ENCODE measurements around the gene EMP3. TPM values are rescaled to one million over a fixed set of nuclear protein-coding genes. Genes with fewer than 3 reads are reported as not detected.
A peak's percentile ranks its signal among the peaks of the same experiment; 100 is the strongest.

The EMP3 gene
- total and polyA plus RNA-seq, 2 of the 13 experiments (the other 11 are each of a cell fraction or from before 2014, with no cell fraction given) = 2.2 to 7.8 TPM

DNA sequence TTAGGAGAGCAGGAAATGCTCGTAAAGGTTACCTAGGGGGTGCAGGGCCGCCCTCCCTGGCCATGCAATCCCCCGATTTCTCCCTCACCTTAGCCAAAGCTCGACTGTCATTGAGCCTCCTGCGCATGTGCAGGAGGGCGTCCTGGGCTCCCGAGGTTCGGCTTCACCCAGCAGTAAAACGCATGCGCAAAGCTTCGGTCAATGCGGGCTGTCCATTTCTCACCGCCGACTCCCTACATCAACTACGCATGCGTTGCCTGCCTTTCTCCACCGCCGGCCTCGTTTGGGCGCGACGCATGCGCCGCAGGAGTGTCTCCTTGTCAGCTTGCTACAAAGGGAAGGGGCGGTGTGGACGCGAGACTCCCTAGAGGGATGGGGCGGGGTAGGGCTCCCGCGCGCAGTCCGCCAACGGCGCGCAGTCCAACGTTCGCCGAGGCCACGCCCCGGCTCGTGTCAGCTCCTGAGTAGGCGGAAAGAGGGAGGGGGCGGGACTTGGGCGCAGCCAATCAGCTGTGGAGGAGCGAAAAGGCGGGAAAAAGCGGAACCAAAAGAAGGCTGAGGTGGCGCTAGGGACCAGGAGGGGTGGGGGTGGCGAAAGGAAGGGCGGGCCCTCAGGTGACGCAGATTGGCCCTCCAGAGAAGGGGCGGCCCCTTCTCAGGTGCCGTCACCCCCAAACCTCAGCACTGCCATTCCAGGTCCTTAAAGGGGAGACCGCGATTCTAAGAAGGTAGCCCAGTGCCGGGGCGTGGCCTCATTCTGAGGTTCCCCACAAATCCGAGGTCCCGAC is 38.7 kb downstream of the EMP3 start, which contains the start of the genes SYNGR4 and TMEM143 (continued):
- TF ChIP-seq, protein P1, sequence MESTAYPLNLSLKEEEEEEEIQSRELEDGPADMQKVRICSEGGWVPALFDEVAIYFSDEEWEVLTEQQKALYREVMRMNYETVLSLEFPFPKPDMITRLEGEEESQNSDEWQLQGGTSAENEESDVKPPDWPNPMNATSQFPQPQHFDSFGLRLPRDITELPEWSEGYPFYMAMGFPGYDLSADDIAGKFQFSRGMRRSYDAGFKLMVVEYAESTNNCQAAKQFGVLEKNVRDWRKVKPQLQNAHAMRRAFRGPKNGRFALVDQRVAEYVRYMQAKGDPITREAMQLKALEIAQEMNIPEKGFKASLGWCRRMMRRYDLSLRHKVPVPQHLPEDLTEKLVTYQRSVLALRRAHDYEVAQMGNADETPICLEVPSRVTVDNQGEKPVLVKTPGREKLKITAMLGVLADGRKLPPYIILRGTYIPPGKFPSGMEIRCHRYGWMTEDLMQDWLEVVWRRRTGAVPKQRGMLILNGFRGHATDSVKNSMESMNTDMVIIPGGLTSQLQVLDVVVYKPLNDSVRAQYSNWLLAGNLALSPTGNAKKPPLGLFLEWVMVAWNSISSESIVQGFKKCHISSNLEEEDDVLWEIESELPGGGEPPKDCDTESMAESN (CRISPR knock-in tag; conservative IDR thresholded peaks at IDR 0.05) = 0 out of 2 replicates have a peak, but pooled peaks have one; percentile 11
- TF ChIP-seq ZNF44 (CRISPR knock-in tag; IDR thresholded peaks at IDR 0.05) (no peak), ZFP82 (CRISPR knock-in tag; IDR thresholded peaks at IDR 0.05; ENCODE audit: borderline replicate concordance) (no peak), SMARCC2 (IDR thresholded peaks at IDR 0.05) (no peak), ETV5 (CRISPR knock-in tag; IDR thresholded peaks at IDR 0.05; ENCODE audit: borderline replicate concordance) (no peak), NR2C2 (CRISPR knock-in tag; IDR thresholded peaks at IDR 0.05; ENCODE audit: borderline replicate concordance) (peak; percentile 2; the same call in 1 of the 2 replicates), KLF9 (CRISPR knock-in tag; IDR thresholded peaks at IDR 0.05; ENCODE audit: low read depth) (no peak), ZNF143 (CRISPR knock-in tag; IDR thresholded peaks at IDR 0.05) (no peak), ZNF431 (CRISPR knock-in tag; IDR thresholded peaks at IDR 0.05; ENCODE audit: borderline replicate concordance, low read depth) (no peak), TCF7 (IDR thresholded peaks at IDR 0.05; ENCODE audit: low read depth) (no peak), ZNF761 (CRISPR knock-in tag; conservative IDR thresholded peaks at IDR 0.05) (no peak), ZNF737 (CRISPR knock-in tag; IDR thresholded peaks at IDR 0.05; ENCODE audit: borderline replicate concordance) (no peak), SNAI1 (CRISPR knock-in tag; IDR thresholded peaks at IDR 0.05; ENCODE audit: borderline replicate concordance) (no peak), SIN3B (IDR thresholded peaks at IDR 0.05; ENCODE audit: low read length) (0 out of 2 replicates have a peak, but pooled peaks have one; percentile 31), ZNF253 (CRISPR knock-in tag; IDR thresholded peaks at IDR 0.05; ENCODE audit: borderline replicate concordance) (no peak), NFKBIZ (CRISPR knock-in tag; IDR thresholded peaks at IDR 0.05) (no peak)
- TF ChIP-seq, protein P2, sequence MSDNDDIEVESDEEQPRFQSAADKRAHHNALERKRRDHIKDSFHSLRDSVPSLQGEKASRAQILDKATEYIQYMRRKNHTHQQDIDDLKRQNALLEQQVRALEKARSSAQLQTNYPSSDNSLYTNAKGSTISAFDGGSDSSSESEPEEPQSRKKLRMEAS (IDR thresholded peaks at IDR 0.05) = peak; percentile 91
- TF ChIP-seq, protein P3, sequence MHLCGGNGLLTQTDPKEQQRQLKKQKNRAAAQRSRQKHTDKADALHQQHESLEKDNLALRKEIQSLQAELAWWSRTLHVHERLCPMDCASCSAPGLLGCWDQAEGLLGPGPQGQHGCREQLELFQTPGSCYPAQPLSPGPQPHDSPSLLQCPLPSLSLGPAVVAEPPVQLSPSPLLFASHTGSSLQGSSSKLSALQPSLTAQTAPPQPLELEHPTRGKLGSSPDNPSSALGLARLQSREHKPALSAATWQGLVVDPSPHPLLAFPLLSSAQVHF (CRISPR knock-in tag; IDR thresholded peaks at IDR 0.05) = no peak
- TF ChIP-seq, protein P4, sequence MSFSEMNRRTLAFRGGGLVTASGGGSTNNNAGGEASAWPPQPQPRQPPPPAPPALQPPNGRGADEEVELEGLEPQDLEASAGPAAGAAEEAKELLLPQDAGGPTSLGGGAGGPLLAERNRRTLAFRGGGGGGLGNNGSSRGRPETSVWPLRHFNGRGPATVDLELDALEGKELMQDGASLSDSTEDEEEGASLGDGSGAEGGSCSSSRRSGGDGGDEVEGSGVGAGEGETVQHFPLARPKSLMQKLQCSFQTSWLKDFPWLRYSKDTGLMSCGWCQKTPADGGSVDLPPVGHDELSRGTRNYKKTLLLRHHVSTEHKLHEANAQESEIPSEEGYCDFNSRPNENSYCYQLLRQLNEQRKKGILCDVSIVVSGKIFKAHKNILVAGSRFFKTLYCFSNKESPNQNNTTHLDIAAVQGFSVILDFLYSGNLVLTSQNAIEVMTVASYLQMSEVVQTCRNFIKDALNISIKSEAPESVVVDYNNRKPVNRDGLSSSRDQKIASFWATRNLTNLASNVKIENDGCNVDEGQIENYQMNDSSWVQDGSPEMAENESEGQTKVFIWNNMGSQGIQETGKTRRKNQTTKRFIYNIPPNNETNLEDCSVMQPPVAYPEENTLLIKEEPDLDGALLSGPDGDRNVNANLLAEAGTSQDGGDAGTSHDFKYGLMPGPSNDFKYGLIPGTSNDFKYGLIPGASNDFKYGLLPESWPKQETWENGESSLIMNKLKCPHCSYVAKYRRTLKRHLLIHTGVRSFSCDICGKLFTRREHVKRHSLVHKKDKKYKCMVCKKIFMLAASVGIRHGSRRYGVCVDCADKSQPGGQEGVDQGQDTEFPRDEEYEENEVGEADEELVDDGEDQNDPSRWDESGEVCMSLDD (CRISPR knock-in tag; IDR thresholded peaks at IDR 0.05; ENCODE audit: borderline replicate concordance) = no peak; the same call in 1 of the 2 replicates
- TF ChIP-seq, protein P5, sequence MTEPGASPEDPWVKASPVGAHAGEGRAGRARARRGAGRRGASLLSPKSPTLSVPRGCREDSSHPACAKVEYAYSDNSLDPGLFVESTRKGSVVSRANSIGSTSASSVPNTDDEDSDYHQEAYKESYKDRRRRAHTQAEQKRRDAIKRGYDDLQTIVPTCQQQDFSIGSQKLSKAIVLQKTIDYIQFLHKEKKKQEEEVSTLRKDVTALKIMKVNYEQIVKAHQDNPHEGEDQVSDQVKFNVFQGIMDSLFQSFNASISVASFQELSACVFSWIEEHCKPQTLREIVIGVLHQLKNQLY (CRISPR knock-in tag; IDR thresholded peaks at IDR 0.05) = no peak
- TF ChIP-seq, protein P6, sequence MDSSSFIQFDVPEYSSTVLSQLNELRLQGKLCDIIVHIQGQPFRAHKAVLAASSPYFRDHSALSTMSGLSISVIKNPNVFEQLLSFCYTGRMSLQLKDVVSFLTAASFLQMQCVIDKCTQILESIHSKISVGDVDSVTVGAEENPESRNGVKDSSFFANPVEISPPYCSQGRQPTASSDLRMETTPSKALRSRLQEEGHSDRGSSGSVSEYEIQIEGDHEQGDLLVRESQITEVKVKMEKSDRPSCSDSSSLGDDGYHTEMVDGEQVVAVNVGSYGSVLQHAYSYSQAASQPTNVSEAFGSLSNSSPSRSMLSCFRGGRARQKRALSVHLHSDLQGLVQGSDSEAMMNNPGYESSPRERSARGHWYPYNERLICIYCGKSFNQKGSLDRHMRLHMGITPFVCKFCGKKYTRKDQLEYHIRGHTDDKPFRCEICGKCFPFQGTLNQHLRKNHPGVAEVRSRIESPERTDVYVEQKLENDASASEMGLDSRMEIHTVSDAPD (CRISPR knock-in tag; IDR thresholded peaks at IDR 0.05) = no peak
